Spleen (tissue), 11 donors: Measurements from ENCODE around the gene NFYA. TPM values are rescaled to one million over a fixed set of nuclear protein-coding genes. Genes with fewer than 3 reads are reported as not detected.

Source experiments
- DNase-seq: peaks from one replicate; pipeline ENCODE4 v3.0.0-alpha.2; 2020
- H3K27ac ChIP-seq, 8 donors: fragments of 200-600 bp; sonication (generic) in 7 of 8; 1 replicate in 4 of 8; 2 replicates in 4 of 8; pipeline versions ENCODE4 v1.5.0 to v1.8.0; 2016 to 2021; ENCODE audit warnings: inconsistent platforms in 4 of 8, mild to moderate bottlenecking in 4 of 8, moderate library complexity in 1 of 8
- H3K27me3 ChIP-seq, 7 donors: fragments of 200-600 bp; sonication (generic) in 6 of 7; replicated peaks in 1 of 7; 1 replicate in 4 of 7; 2 replicates in 3 of 7; pipeline versions ENCODE4 v1.5.0 to v1.8.0; 2016 to 2021; ENCODE audit warnings: inconsistent platforms in 3 of 7, mild to moderate bottlenecking in 1 of 7
- H3K36me3 ChIP-seq, 6 donors: fragments of 200-600 bp; sonication (generic) in 5 of 6; 1 replicate in 4 of 6; 2 replicates in 2 of 6; pipeline versions ENCODE4 v1.5.0 to v1.8.0; 2016 to 2021; ENCODE audit warnings: inconsistent platforms in 2 of 6
- H3K4me1 ChIP-seq, 6 donors: fragments of 200-600 bp; sonication (generic) in 5 of 6; 1 replicate in 3 of 6; 2 replicates in 3 of 6; pipeline versions ENCODE4 v1.5.0 to v1.8.0; 2016 to 2021; ENCODE audit warnings: inconsistent platforms in 3 of 6
- H3K4me3 ChIP-seq, 8 donors: fragments of 200-600 bp; sonication (generic) in 7 of 8; 1 replicate in 4 of 8; 2 replicates in 4 of 8; pipeline versions ENCODE4 v1.5.0 to v1.8.0; 2016 to 2021; ENCODE audit warnings: inconsistent platforms in 4 of 8, mild to moderate bottlenecking in 4 of 8, moderate library complexity in 2 of 8
- H3K9me3 ChIP-seq, 8 donors: fragments of 200-600 bp; sonication (generic) in 7 of 8; 1 replicate in 4 of 8; 2 replicates in 4 of 8; pipeline versions ENCODE4 v1.5.0 to v1.8.0; 2016 to 2021; ENCODE audit warnings: inconsistent platforms in 4 of 8
- CTCF ChIP-seq, 11 experiments: fragments of 200-600 bp in 7 of 11; fragments of 450-650 bp in 4 of 11; sonication (generic) in 4 of 11; IDR thresholded peaks in 8 of 11; conservative IDR thresholded peaks in 3 of 11; 1 replicate in 7 of 11; 2 replicates in 4 of 11; pipeline versions ENCODE4 v1.4.0 to v1.8.0; 2016 to 2021; ENCODE audit warnings: antibody characterized with exemption in 11 of 11, inconsistent platforms in 4 of 11, mild to moderate bottlenecking in 1 of 11
- POLR2A ChIP-seq, 3 donors: fragments of 450-650 bp; IDR thresholded peaks; one replicate each; pipeline ENCODE4 v1.5.1; 2017; ENCODE audit warnings: antibody characterized with exemption in 3 of 3, mild to moderate bottlenecking in 1 of 3
- POLR2AphosphoS5 ChIP-seq, 3 donors: sonication (generic); formaldehyde crosslinking; IDR thresholded peaks; one replicate each; pipeline ENCODE4 v1.5.1; 2017; ENCODE audit warnings: antibody characterized with exemption in 3 of 3
- WGBS, 5 donors: extraction: QIAGEN DNeasy Blood & Tissue Kit in 3 of 5; methylation state at CpG; one replicate each; pipeline versions ENCODE4 v1.1.5 to v1.1.7; 2013 to 2018; 5-methylcytosine and 5-hydroxymethylcytosine counted together
- intact Hi-C: fragments of 100-400 bp; cut with DNase I; formaldehyde crosslinking; loops from one replicate; pipeline ENCODE4 v1.15.0; 2023; ENCODE audit warnings: low total_unique reads
- polyA plus RNA-seq, 3 donors: library from polyadenylated mRNA; stranded (reverse); fragments of 200-250 nt; gene quantifications; one replicate each; pipeline ENCODE4 v1.2.1, GENCODE V29; 2013
- total RNA-seq, 7 donors: library from RNA; depleted of rRNA in 3 of 7; stranded (reverse); fragments of >200 nt in 3 of 7; fragmentation: NEBNext Ultra II Directional in 4 of 7; extraction: Animal tissue kit (Norgen Biotek cat#: 25700) in 4 of 7; gene quantifications; one replicate each; pipeline versions ENCODE4 v1.1.0 to v1.2.1, GENCODE V29; 2016 to 2021
- donor health status: healthy with polysubstance abuse.
- donor health status: DM: no; HTN: no; CAD: no; lungs with moderate emphysema.
- donor health status: DM: no; HTN: no; CAD: no.
- donor health status: Bipolar disorder and iron deficiency.
- donor health status: healthy.
- donor health status: DM: no; HTN: no; CAD: no.
- donor health status: DM: yes; HTN: yes; CAD: no.

The NFYA gene
- total and polyA plus RNA-seq, 10 donors, result 6.4 to 34.8 (median 25.5) TPM

- 84 to 96% (median 93%) methylated on average over 3 of the region's 3 CpGs for WGBS, 5 donors
- intact Hi-C loops, result no loop called here
These were observed 62.5 kb downstream of the NFYA start for GRCh38 chr6:41135062-41135832.

GRCh38 chr6:41136911-41137310, 64.1 kb downstream of the NFYA start:
- no peaks in the 10 kb centered on the region for H3K27me3 ChIP-seq
- TF ChIP-seq CTCF (IDR thresholded peaks at IDR 0.05 in 8 of 11, conservative IDR thresholded peaks at IDR 0.05 in 3 of 11) (no peak), POLR2A (IDR thresholded peaks at IDR 0.05) (no peak), POLR2AphosphoS5 (IDR thresholded peaks at IDR 0.05) (no peak)
- H3K36me3 ChIP-seq, result peaks cover 0 to 74% (median 11%) of the 10 kb centered on the region in 6 donors
- no peak for DNase-seq
- no peak overlapping the region for H3K4me3 ChIP-seq
- no peaks in the 10 kb centered on the region for H3K4me1 ChIP-seq
- no peaks in the 10 kb centered on the region for H3K9me3 ChIP-seq
- intact Hi-C loops, result no loop called here
- H3K27ac ChIP-seq, result no peak overlapping the region

More at GRCh38 chr6:41135062-41135832, 62.5 kb downstream of the NFYA start:
- Histone ChIP-seq H3K36me3 (peaks cover 0 to 69% (median 11%) of the 10 kb centered on the region in 6 donors), H3K27ac (no peak overlapping the region), H3K27me3 (no peaks in the 10 kb centered on the region), H3K9me3 (no peaks in the 10 kb centered on the region), H3K4me1 (no peaks in the 10 kb centered on the region), H3K4me3 (no peak overlapping the region)
- DNase-seq, result no peak
- no peak for TF ChIP-seq CTCF (IDR thresholded peaks at IDR 0.05 in 8 of 11, conservative IDR thresholded peaks at IDR 0.05 in 3 of 11)
- no peak for TF ChIP-seq POLR2A (IDR thresholded peaks at IDR 0.05)
- no peak for TF ChIP-seq POLR2AphosphoS5 (IDR thresholded peaks at IDR 0.05)

GRCh38 chr6:41147917-41148316, 75.1 kb downstream of the NFYA start:
- WGBS, 5 donors, result 88 to 100% (median 94%) methylated on average over 1 of the region's 1 CpG
- Histone ChIP-seq H3K4me1 (no peaks in the 10 kb centered on the region), H3K27me3 (no peaks in the 10 kb centered on the region), H3K4me3 (no peak overlapping the region), H3K27ac (no peak overlapping the region), H3K36me3 (peaks cover 0 to 18% (median 2%) of the 10 kb centered on the region in 6 donors), H3K9me3 (no peaks in the 10 kb centered on the region)
- TF ChIP-seq POLR2AphosphoS5 (IDR thresholded peaks at IDR 0.05) (no peak), CTCF (IDR thresholded peaks at IDR 0.05 in 8 of 11, conservative IDR thresholded peaks at IDR 0.05 in 3 of 11) (no peak), POLR2A (IDR thresholded peaks at IDR 0.05) (no peak)
- no peak for DNase-seq
- intact Hi-C loops, result no loop called here

Other genes starting within 250 kb of the NFYA start
- 1 to 10 TPM; 1.7 to 3.9 (median 2.6) TPM for gene UNC5CL, start 33.8 kb upstream of the NFYA start, total RNA-seq
- 1 to 10 TPM; 1.4 to 3.0 (median 2.8) TPM for gene UNC5CL, start 33.8 kb upstream of the NFYA start, polyA plus RNA-seq
- 1 to 10 TPM in 1 of 7 donors, not detected in 6; 6.3 TPM for gene TSPO2, start 30.5 kb upstream of the NFYA start, total RNA-seq
- gene TSPO2, start 30.5 kb upstream of the NFYA start, polyA plus RNA-seq, result under 1 TPM in 1 of 3 donors, not detected in 2; 0.54 TPM
- under 1 TPM in 1 of 7 donors, not detected in 6; 0.23 TPM for gene APOBEC2, start 19.8 kb upstream of the NFYA start, total RNA-seq
- not detected for gene APOBEC2, start 19.8 kb upstream of the NFYA start, polyA plus RNA-seq
- 10 to 100 TPM; 20.7 to 41.3 (median 31.1) TPM for gene OARD1, start 618 bp upstream of the NFYA start, total RNA-seq
- 10 to 100 TPM; 28.5 to 41.4 (median 38.8) TPM for gene OARD1, start 618 bp upstream of the NFYA start, polyA plus RNA-seq
- gene TREML1, start 81.4 kb downstream of the NFYA start, total RNA-seq, result 10 to 100 TPM in 3 of 7 donors, 1 to 10 TPM in 4; 3.3 to 19.2 (median 7.2) TPM
- gene TREML1, start 81.4 kb downstream of the NFYA start, polyA plus RNA-seq, result 1 to 10 TPM; 1.2 to 3.6 (median 1.5) TPM
- under 1 TPM in 3 of 7 donors, not detected in 4; 0.64 to 0.97 (median 0.73) TPM for gene TREM2, start 90.1 kb downstream of the NFYA start, total RNA-seq
- gene TREM2, start 90.1 kb downstream of the NFYA start, polyA plus RNA-seq, result 10 to 100 TPM in 1 of 3 donors, under 1 TPM in 2; 0.59 to 18.3 (median 0.74) TPM
- gene TREML2, start 128.2 kb downstream of the NFYA start, total RNA-seq, result 10 to 100 TPM in 5 of 7 donors, 1 to 10 TPM in 2; 7.4 to 28.8 (median 12.2) TPM
- gene TREML2, start 128.2 kb downstream of the NFYA start, polyA plus RNA-seq, result 1 to 10 TPM; 1.9 to 5.4 (median 4.6) TPM
- gene TREML4, start 155.4 kb downstream of the NFYA start, total RNA-seq, result 1 to 10 TPM in 1 of 7 donors, not detected in 6; 2.2 TPM
- gene TREML4, start 155.4 kb downstream of the NFYA start, polyA plus RNA-seq, result under 1 TPM in 1 of 3 donors, not detected in 2; 0.44 TPM
- 10 to 100 TPM; 14.8 to 51.9 (median 24.9) TPM for gene TREM1, start 213.7 kb downstream of the NFYA start, total RNA-seq
- 1 to 10 TPM in 2 of 3 donors, under 1 TPM in 1; 0.64 to 3.7 (median 2.9) TPM for gene TREM1, start 213.7 kb downstream of the NFYA start, polyA plus RNA-seq